ENCODE measurements around the gene RTL10.
"Not testable (repeated sequence)": the region's sequence is repeated elsewhere in the genome, so short reads cannot be mapped to it uniquely, and the experiment has no call there.

Gene RTL10

GRCh38 chr22:19832476-19833108 is 22.1 kb downstream of the RTL10 start:
- no peak overlapping the region for H3K27ac ChIP-seq
- TF ChIP-seq CTCF (conservative IDR thresholded peaks at IDR 0.05) = no peak

- not testable (repeated sequence) for H3K27ac ChIP-seq
Measured at GRCh38 chr22:19831979-19832378, 22.7 kb downstream of the RTL10 start.

GRCh38 chr22:19831016-19831415 is 23.7 kb downstream of the RTL10 start:
- no peak overlapping the region for H3K27ac ChIP-seq
- TF ChIP-seq CTCF (conservative IDR thresholded peaks at IDR 0.05) = no peak

GRCh38 chr22:19828035-19828401 is 26.7 kb downstream of the RTL10 start:
- H3K27ac ChIP-seq = no peak overlapping the region
- TF ChIP-seq CTCF (conservative IDR thresholded peaks at IDR 0.05) = no peak

GRCh38 chr22:19827341-19828034 is 27.2 kb downstream of the RTL10 start:
- H3K27ac ChIP-seq = no peak overlapping the region
- TF ChIP-seq CTCF (conservative IDR thresholded peaks at IDR 0.05) = no peak

GRCh38 chr22:19826619-19826950 is 28.1 kb downstream of the RTL10 start:
- no peak for TF ChIP-seq CTCF (conservative IDR thresholded peaks at IDR 0.05)
- no peak overlapping the region for H3K27ac ChIP-seq

GRCh38 chr22:19825904-19826618 is 28.6 kb downstream of the RTL10 start:
- no peak for TF ChIP-seq CTCF (conservative IDR thresholded peaks at IDR 0.05)
- H3K27ac ChIP-seq = no peak overlapping the region

GRCh38 chr22:19824926-19825339 is 29.7 kb downstream of the RTL10 start:
- TF ChIP-seq CTCF (conservative IDR thresholded peaks at IDR 0.05) = no peak
- H3K27ac ChIP-seq = no peak overlapping the region
